GM13976 (cell line): Measurements from ENCODE around the gene DPY19L2.
"Not testable (repeated sequence)": the region's sequence is repeated elsewhere in the genome, so short reads cannot be mapped to it uniquely, and the experiment has no call there.

Experiments
- DNase-seq: peaks from one replicate; pipeline ENCODE4 v3.0.0; 2012; ENCODE audit warnings: low spot score
- in situ Hi-C: fragments of 300-500 bp; cut with MboI; formaldehyde crosslinking; loops from one replicate; pipeline ENCODE4 v1.12.0; 2022; ENCODE audit warnings: low sequenced_read_pairs, mixed read lengths, inconsistent platforms; ENCODE audit not compliant: unreplicated experiment

DPY19L2 gene

DNA sequence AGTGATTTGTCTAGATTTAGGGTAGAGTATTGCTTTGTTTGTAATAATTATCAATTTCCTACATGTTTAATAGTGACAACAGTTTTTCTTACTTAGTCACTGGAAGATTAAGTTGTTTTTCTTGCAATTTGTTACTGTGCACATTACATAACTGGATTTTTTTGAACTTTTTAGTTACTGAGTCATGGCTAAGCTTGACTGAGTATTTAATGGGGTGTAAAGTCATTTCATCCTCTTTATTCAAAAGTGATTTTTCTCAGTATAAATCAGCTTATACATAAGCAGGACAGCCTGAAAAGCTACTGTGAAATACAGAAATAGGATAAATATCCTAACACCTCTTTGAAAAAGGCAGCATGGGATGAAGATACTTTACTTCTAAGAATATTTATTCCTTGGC, 12.5 kb upstream of the DPY19L2 start:
- in situ Hi-C loops, DNase-seq: not testable (repeated sequence)

DNA sequence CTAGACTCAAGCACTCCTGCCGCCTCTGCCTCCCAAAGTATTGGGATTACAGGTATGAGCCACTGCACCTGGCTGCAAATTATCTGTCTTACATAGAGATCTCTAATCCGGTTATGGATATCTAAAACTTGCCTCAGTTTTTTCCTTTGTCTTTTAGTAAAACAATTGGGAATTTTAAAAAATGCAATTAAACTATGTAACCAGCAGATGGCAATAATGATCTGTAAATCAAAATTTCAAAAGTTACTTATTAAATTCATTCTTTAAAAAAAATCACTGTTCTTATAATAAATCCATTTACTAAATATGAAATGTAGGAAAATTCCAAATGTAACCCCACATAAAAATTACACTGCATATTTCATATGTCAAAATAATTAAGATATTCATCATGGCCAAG, 4.3 kb upstream of the DPY19L2 start:
- DNase-seq, in situ Hi-C loops: not testable (repeated sequence)

DNA sequence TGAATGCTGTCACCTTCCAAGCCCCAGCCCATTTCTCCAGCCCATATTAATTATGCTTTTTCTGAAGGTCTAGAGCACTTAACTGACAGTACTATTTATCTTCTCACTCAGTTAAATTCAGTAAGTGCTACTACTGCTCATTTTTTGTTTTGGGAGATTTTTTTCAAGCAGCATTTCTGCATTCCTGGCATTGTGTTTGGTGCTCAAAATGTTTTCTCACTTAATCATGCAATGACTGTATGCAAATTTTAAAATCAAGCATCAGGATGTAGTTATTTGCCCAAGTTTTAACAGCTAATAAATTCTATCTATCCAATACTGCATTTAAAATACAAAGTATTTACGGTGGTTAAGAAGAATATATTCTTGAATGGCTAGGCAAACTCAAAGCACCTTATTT, 1.6 kb upstream of the DPY19L2 start:
- DNase-seq, in situ Hi-C loops: not testable (repeated sequence)

DNA sequence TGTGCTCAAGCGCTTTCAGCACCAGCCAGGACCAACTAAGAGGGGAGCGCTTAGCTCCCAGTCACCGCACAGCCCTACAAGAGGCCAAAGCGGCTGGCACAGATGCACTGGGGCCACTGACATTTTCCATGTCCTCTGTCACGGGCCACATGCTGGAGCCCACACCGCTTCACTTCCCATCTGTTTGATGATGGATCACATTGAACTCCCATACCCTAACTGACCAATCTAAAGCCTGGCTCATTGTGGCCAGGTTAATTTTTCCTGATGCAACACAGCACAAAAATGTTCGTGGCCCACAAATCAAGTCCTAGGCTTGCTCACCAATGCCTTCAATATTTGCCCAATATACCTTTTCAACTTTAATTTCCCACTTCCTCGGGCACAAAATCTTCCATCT, 1.1 kb upstream of the DPY19L2 start:
- DNase-seq, in situ Hi-C loops: not testable (repeated sequence)

DNA sequence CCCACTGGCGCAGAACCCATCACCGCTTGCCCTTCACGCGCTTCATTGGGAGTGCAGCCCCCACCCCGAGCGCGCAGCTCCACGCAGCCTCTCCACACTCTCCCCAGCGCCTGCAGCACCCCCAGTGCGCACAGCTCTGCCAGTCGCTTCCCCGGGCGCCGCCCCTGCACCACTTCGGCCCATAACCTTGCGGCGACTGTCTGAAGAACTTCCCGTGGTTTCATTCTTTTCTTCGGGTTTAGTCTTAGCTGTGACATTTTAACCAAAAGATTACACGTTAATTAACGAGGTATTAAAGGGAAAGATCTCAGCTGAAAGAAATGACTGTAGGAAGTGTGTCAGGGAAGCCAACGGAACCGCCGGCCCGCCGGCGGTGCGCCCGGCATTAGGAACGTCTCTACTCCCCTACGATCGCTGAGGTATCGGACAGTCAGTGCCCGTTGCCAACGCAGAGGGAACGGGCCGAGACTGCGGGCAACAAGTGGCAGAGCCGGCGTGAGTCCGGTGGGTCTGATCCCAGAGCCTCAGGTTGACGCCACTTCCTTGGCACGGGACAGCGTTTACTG, 590 bp upstream of the DPY19L2 start:
- DNase-seq, result peak; percentile 25
- in situ Hi-C loops, result not testable (repeated sequence)

DNA sequence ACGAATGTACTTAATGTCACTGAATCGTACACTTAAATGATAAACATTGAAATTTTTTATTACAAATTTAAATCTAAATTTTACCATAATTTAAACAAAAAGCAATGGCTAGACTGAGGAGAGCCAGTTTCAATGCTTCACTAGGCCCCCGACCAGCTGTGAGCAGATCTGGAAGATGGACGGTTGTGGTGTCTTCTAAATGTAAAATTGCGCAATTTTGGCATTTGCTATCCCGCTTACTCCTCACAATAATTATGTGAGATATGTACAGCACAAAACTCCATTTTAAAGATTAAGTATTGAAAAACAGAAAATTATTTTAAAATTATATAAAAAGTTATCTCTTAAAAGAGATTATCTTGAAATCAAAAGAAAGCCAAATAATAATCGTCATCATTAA, 5.3 kb downstream of the DPY19L2 start:
- in situ Hi-C loops, DNase-seq: not testable (repeated sequence)

DNA sequence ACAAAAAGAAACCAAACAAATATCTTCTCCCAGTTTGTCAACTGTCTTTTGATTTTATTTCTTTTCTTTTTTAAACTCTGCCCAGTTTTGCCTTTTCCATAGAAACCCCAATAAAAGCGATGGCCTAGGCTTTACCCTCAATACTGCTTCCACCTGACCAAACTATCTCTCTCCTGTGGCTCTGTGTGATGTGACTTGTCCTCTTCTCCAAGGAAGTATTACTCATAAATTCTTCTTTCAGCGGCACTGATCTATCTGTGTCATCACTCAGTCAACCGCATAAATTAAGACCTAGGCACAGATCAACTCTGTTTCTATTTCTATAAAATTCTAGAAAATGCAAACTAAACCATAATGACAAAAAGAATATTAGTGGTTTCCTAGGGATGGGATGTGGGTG, 9.8 kb downstream of the DPY19L2 start:
- in situ Hi-C loops, DNase-seq: not testable (repeated sequence)

DNA sequence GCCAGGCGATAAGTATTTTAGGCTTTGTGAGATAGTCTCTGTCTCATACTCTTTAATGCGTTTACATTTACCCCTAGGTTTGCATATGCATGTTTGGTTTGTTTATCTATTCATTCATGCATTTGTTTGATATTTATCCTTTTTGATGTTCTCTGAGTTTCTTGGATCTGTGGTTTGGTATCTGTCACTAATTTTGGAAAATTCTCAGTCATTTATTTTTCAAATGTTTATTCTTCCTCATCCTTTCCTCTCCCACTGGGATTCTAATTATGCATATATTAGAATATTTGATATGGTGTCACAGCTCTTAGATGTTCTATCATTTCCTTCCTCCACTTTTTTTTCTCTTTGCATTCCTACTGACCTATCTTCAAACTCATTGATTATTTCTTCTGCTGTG, 11.9 kb downstream of the DPY19L2 start:
- in situ Hi-C loops, result not testable (repeated sequence)

DNA sequence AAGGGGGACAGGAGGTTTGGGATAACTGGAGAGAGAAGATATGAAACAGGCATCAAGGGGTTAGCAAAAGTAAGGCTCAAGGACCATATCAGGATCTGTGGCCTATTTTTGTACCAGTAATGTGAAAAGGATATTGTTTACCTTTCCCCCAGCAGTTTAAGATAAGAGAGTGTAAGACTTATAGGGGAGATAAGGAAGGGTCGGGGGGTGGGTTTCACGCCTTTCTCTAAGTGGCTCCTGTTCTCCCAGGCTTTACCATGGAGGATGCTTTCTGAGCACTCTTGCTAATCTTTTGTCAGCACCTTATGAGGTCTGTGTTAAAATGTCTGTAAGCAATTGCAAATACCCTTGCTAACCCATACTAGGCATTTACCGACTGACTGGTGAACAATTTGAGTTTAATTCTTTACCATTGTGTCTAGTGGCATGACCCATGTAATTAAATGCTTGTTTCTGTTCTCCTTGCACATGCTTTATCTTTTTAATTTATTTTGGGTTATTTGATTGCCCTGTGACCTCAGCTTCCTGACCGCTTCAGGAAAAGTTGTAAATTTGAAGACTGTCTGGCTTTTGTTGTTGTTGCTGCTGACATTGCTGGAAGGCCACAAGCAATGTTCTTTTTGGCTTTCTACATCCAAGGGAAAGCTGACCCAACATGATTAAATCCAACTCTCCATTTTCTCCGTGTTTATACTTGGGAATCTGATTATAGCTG, 12.6 kb downstream of the DPY19L2 start:
- in situ Hi-C loops, DNase-seq: not testable (repeated sequence)

More for the DNA sequence above, 11.9 kb downstream of the DPY19L2 start:
- not testable (repeated sequence) for DNase-seq

DNA sequence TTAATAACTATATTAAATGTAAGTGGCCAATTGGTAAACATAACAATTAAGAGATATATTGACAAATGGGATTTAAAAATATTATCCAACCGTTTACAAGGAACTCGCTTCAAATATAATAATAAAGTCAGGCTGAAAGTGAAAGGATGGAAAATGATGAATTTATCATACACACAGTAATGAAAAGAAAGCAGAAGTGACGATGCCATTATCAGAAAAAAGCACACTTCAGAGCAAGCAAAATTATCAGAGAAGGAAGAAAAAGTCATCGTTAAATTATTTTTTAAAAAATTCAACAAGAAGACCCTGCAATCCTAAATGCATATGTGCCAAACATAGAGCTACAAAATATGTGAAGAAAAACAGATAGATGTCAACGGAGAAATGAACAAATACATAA, 13.8 kb downstream of the DPY19L2 start:
- DNase-seq, in situ Hi-C loops: not testable (repeated sequence)

DNA sequence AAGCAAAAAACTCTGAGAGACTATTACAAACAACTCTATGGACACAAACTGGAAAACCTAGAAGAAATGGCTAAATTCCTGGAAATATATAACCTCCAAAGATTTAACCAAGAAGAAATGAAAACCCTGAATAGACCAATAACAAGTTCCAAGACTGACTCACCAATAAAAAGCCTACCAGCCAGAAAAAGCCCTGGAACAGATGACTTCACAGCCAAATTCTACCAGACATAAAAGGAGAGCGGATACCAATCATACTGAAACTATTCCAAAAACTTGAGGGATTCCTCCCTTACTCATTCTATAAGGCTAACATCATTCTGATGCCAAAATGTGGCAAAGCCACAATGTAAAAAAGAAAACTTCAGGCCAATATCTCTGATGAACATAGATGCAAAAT, 18.8 kb downstream of the DPY19L2 start:
- in situ Hi-C loops, result not testable (repeated sequence)

DNA sequence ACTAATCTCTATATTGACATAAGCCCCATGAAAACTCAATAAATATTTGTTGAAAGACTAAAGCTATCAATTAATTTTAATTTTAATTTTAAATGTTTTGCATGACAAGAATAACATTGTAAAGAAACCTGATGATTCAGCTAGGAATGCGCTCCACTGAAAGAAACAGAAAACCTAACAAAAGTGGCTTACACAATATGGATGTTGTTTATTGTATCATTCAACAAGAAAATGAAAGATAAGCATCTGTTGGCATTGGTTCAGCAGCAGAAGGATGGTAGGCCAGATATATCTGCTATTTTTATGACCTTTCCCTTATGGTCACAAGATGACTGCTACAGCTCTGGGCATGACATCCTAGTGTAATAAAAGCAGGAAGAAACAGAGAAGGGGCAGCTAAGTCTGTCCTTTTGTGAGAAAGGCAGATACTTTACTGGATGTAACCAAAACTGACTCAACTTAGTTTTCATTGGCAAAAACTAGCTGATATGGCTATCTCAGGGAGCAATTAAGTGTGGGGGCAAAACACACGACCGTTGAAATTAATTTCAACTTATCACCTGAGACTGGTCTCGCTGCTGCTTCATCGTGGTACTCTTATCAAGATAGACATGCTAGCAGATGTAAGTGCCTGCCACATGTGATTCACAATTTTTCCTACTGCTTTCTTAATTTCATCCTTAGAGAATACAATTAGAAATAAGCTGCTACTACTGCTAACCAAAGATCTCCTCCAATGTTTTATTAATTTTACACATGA, 24.7 kb downstream of the DPY19L2 start:
- in situ Hi-C loops, DNase-seq: not testable (repeated sequence)

More for the DNA sequence above, 18.8 kb downstream of the DPY19L2 start:
- not testable (repeated sequence) for DNase-seq

DNA sequence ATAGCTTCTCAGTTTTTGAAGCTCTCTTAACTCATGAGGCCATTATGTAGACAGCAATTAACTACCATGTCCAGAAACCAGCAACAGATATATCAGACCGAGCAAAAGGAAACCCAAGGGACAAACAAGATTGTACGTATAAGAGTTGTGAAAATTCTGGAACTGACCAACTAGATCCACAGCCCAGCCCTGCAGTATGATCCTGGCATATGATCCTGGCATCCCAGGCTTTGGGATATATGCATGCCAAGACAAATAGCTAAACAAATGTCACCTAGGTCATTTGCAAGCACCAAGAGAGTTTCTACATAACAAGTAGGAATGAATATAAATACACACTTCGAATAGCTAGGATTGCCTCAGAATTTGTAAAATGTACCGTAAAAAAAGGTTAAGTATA, 44.0 kb downstream of the DPY19L2 start:
- in situ Hi-C loops, DNase-seq: not testable (repeated sequence)

DNA sequence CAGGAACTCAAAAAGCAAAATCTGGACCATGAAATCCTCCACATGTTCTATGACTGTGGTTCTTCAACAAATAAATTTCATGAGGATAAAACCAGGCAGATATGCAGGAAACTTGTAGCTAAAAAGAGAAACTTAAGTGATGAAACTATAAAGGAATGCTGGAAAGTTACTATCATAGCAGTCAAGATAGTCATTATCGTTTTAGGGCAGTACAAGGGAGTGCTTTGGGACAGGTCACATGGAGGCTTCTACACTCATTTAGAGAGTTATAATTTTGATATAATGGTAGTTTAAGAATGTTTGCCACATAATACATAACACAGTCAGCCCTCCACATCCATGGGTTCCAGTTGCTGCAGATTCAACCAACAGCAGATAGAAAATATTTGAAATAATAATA, 52.7 kb downstream of the DPY19L2 start:
- in situ Hi-C loops, DNase-seq: not testable (repeated sequence)

DNA sequence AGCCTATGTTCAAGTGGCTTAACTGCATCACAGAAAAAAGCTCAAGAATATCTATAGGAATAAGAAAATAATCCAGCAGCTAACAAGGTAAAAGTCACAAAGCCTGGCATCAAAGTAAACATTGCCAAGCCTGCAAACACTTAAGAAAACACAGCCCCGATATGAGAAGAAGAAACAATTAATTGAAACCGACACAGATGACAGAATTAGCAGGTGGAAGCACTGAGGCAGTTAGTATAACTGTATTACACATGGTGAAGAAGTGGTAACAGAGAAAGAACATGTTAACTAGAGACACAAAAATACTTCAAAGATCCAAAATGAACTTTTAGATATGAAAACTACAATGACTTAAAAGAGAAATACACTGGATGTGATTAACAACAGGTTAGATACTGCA, 57.0 kb downstream of the DPY19L2 start:
- in situ Hi-C loops, DNase-seq: not testable (repeated sequence)

DNA sequence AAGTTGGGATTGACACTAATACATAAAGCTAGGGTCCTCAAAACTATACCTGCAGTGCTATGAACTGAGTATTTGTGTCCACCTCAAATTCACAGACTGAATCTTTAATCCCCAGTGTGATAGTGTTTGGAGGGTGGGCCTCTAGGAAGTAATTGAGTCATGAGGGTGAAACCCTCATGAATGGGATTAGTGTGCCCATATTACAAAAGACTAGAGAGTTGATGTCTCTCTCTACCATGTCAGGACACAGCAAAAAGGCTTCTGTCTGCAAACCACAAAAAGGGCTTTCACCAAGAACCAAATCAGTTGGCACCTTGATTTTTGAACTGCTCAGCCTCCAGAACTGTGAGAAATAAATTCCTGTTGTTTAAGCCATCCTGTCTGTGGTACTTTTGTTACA, 59.0 kb downstream of the DPY19L2 start:
- in situ Hi-C loops, DNase-seq: not testable (repeated sequence)

DNA sequence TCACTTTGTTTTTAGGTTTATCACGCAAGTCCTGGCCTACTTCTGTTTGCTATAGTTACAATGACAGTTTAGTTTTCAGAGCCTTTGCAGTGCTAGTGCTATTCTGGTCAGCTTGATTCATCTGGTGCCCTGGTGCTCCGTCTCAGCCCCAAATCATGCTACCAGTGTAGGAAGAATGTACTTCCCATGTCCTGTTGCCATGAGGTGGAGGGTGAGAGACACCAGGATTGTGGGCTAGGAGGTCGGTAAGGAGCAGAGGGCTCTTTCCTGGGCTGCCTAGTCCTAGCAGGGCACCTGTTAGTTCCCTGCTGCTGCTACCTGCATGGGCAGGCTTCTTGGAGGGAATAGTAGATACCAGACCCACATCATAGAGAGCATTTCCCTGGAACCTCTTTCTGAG, 63.3 kb downstream of the DPY19L2 start:
- DNase-seq, in situ Hi-C loops: not testable (repeated sequence)

DNA sequence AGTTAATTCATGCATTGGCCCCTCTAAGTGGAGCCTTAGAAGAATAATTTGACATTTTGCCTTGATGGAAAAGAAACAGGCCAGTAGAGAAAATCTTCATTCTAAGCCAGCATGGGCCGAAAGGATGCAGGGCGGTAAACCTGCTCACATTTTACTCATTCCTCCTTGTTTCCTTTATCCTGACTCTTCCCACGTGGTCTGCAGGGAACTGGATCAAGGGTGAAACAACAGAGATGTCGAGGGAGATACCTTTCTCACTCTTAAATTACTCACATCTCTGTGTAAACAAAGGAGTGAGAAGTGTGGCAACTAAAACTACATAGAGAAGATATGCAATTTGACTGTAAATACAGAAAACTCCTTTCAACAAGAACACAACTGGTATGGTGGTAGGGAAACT, 73.5 kb downstream of the DPY19L2 start:
- DNase-seq, in situ Hi-C loops: not testable (repeated sequence)

DNA sequence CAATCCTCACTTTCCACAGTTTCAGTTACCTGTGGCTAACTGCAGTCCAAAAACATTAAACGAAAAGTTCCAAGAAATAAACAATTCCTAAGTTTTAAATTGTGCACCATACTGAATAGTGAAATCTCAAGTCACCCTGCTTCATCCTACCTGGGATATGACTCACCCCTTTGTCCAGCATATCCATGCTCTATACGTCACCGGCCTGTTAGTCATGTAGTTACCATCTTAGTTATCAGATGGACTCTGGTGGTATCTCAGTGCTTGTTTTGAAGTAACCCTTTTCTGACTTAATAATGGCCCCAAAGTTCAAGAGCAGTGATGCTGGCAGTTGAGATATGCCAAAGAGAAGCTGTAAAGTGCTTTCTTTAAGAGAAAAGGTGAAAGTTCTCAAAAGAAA, 83.9 kb downstream of the DPY19L2 start:
- in situ Hi-C loops, DNase-seq: not testable (repeated sequence)
